HG02571 (cell line): ENCODE results near the gene RAB40B.
"Not testable (repeated sequence)": the region's sequence is repeated elsewhere in the genome, so short reads cannot be mapped to it uniquely, and the experiment has no call there.

Experiments used
- ATAC-seq: cut with Tn5 transposase; IDR thresholded peaks from one replicate; pipeline ENCODE4 v1.9.1; 2021; ENCODE audit warnings: mild to moderate bottlenecking, moderate library complexity; ENCODE audit not compliant: unreplicated experiment

Gene RAB40B

DNA sequence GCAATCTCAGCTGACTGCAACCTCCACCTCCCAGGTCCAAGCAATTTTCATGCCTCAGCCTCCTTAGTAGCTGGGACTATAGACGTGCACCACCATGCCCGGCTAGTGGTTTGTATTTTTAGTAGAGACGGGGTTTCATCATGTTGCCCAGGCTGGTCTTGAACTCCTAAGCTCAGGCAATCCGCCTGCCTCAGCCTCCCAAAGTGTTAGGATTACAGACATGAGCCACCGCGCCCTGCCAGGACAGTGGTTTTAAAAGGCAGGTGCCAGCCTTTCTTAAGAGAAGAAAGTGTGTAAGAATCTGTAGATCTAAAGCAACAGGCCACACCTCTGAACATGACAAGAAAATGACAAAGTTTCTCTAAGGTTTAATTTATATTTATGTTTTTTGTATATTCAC is 43.9 kb downstream of the RAB40B start:
- ATAC-seq = not testable (repeated sequence)

DNA sequence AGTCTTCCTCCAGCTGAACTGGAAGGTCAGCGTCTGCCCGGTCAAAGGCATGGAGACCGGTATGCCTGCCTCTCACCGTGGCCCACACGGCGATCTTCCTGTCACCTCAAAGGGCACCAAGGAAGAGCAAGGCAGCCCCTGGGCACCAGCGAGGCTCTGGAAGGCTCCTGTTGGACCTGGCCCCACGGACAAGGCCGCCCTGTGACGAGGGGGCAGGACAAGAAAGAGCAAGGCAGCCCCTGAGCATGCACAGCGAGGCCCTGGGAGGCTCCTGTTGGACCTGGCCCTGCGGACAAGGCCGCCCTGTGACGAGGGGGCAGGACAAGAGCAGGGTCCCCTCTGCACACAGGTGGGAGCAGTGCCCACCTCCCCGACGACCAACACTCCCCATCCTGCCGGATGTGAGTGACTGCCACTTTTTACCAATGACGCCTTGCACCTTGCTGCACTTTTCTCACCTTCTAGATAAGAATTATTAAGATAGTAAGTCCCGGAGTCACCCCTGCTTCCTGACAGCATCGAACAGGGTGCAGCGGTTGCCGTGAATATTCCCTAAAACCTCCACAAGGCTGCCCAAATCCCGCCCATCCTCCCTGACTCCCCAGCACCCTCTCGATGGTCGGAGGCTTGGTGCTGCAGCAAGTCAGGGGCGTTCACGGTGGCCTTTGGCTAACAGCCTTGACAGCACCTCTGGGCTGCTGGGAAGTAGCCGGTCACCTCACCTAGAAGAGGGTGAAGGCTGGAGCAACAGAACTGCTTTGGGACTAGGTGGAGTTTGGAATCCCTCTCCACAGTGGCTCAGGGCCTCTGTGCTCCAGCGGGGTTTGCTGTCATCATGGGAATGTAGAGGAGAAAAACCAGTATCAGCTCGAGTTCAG is 44.6 kb downstream of the RAB40B start:
- ATAC-seq = no peak

DNA sequence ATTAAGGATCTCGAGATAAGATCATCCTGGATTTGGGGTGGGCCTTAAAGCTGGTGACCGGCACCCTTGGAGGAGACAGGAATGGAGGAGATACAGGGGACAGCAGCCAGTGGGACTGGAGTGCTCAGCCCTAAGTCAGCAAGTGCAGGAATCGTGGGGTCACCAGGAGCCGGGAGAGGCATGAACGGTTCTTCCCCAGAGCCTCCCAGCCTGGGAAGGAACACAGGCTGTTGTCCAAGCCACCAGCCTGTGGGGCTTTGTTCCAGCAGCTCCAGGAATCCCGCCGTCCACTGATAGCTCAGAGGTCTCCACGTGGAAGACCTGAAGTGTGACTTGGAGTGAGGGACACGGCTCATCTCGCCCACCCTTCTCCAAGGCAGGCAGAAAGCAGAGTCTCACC is 47.8 kb downstream of the RAB40B start:
- ATAC-seq = no peak

DNA sequence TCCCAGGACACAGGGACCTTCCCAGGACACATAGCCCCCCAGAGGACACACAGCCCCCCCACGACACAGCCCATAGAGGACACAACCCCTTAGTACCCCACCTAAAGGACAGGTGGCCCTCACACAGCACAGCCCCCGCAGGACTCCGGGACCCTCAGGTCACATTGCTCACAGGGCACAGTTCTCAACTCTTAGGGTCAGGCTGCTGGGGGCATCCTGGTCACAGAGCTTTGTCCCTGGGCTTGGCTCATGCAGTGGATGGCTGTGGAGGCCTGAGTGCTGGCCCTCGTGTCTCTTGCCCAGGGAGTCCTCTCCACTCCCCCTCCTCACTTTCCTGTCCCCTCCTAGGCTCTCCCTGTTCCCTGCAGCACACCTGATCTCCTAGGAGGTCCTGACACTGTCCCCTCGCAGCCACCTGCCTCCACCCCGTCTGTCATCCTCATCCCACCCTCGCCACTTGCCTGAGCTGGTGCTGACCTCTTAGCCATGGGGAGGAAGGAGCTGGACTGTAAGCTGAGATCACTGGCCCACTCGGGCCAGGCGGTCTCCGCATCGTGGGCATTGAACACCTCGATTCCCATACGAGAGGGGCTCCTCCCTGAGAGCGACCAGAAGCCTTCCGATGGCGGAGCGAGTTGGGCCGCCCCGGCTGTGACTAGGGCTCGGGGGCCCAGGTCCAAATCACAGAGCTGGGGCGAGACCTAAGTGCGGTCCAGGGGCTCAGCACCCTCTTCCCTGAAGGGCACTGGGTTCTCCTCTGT is 48.8 kb downstream of the RAB40B start:
- no peak for ATAC-seq

DNA sequence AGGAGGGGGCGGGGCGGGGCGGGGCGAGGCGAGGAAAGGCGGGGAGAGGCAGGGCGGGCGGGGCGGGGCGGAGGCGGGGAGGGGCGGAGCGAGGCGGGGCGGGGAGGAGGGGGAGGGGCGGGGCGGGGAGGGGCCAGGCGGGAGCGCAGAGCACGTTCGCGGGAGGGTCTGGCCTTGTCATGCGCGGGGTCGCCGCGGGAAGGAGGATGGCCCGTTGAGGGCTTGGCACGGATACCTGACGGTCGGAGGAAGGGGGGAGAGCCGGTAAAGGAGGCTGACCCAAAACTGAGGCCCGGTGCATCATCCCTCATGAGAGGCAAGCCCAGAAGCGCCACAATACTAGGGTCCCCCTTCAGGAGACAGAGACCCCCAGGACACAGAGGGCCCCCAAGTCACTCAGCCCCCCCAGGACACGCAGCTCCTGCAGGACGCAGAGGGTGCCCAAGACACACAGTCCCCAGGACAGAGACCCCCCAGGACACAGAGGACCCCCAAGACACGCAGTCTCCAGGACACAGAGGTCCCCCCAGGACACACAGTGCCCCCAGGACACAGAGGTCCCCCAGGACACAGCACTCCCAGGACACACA is 49.7 kb downstream of the RAB40B start:
- ATAC-seq = no peak

DNA sequence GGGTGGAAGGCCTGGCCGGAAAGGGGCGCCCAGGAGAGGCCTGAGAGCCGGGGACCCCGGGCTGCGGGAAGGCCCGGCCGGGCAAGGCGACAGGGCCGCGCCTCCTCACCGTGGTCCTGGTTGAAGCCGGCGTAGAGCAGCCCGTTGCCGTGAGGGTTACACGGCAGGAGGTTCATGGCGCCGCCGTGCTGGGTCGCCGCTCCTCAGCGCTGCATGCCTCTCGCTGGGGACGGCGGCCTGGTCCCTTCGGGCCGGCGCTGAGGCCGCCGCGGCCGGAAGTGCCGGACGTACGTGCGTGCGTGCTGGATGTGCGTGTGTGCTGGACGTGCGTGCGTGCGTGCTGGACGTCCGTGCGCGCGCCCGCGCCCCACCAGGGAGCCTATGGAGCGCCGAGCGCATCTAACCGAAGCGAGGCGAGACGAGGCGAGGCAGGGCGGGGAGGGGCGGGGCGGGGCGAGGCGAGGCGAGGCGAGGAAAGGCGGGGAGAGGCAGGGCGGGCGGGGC is 50.3 kb downstream of the RAB40B start, which contains the start of gene WDR45B:
TSS of gene WDR45B (minus strand) at position 280 of the 504 bp plus-strand sequence. CDS start at position 176, 104 bp downstream.
- ATAC-seq = peak; percentile 86

DNA sequence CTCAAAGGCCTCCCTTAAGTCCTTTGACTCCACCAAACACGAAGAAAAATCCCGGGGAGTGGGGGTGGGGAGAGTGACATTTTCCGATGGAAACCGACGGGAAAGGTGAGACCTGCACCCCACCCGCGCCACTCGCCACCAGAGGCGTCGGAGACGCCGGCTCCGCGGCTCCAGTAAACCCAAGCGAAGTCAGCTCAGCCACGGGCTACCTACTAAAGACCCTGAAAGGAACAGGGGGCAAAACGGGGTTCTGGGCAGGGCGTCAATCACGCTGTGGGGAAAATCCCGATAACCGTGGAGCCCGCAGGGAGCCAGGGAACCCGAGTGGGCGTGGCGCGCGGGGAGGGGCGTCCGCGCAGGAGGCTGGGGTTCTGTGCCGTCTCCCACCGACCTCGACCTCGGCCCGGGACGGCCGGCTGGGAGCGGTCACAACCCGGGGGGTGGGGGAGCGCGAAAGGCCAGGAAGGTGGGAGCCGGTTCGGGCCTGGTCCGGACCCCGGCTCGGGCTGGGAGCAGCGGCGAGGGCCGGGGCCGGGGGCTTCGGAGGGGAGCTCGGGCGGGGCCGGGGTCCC is 50.8 kb downstream of the RAB40B start:
- ATAC-seq = peak; percentile 9

DNA sequence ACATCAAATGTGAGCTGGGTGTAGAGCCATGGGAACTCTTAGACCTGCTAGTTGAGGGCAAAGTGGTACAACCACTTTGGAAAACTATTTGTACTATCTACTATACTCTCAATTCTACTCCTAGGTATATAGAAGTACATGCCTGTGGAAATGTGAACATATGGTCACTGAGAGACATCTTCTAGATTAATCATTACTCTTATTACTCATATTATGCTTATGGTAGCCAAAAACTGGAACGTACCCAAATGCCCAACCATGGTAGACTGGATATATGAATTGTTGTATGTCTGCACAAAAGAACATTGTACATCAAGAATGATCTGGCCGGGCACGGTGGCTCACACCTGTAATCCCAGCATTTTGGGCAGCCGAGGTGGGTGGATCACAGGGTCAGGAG is 53.0 kb downstream of the RAB40B start:
- ATAC-seq = no peak

DNA sequence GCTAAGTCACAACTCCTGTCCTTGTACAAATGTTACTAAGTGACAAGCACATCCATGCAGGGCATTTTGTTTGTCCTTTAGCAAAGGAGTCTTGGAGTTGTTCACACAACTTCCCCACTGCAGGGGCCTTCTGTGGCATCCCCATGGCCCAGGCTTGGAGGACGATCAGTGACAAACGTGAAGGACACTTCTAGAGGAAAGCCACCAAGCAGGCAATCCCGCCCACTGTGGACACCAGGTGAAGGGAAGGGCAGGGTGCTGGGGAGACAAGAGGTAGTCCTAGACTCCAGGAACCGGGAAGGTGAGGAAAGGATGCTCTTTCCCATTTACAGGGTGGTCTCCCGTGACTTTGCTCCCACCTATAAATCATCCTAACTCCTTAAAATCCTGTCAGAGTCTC is 54.4 kb downstream of the RAB40B start:
- ATAC-seq = no peak

DNA sequence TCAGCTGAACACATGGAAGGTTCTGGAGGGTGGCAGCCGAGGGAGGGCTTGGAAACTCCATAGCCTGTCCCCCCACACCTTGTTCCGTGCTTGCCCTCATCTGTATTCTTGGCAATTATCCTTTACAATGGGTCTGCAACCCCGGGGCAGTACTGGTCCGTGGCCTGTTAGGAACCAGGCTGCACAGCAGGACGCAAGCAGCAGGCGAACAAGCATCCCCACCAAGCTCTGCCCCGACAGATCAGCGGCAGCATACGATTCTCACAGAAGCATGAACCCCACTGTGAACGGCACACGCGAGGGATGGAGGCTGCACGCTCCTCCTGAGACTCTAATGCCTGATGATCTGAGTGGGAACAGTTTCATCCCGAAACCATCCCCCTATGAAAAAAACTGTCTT is 56.5 kb downstream of the RAB40B start:
- ATAC-seq = no peak

DNA sequence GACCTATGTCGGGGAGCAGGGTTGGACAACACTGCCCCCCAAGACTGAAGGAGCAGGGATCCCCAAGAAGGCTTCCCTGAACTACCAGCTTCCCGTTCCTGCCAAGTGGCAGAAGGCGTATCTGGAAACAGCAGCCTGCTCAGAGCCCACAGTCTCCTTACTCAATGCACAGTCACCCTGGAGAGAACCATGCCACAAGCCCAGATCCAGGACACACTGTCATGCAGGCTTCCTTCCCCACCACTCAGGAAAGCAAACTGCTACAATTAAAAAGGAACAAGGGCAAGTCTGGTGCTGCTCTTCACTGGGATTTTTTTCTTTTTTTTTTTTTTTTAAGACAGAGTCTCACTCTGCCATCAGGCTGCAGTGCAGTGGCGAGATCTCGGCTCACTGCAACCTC is 58.5 kb downstream of the RAB40B start:
- ATAC-seq = no peak

DNA sequence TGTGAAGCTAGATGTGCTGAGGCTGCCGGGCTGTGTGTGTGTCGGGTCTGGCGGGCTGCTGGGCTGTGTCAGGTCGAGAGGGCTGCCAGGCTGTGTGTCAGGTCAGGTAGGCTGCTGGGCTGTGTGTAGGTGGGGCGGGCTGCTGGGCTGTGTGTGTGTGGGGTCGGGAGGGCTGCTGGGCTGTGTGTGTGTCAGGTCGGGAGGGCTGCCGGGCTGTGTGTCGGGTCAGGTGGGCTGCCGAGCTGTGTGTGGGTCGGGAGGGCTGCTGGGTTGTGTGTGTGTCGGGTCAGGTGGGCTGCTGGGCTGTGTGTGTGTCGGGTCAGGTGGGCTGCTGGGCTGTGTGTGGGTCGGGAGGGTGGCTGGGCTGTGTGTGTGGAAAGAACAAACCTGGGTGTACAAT is 58.9 kb downstream of the RAB40B start:
- ATAC-seq = no peak

DNA sequence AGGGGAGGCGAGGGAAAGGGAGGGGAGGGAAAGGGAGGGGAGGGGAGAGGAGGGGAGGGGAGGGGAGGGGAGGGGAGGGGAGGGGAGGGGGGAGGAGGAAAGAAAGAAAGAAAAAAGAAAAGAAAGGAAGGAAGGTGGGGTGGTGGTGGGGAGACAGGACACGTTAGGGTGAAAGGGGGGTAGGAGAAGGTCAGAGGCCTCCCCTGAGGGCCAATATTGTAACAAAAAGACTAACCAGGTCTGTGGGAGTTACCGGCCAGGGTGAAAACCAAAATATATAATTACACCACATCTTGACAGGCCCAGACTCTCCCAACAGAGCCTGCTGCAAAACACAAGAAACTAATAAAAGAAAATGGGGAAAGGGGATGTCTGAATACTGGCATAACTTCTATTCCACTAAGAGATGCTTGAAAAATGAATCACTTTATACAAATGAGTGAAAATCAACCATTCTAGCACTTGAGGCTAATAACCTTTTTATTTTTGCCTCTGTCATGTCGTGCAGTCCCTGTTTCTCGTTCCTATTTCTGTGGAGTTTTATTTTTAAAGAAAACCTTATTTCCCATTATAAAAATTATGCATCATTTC is 60.2 kb downstream of the RAB40B start:
- no peak for ATAC-seq

DNA sequence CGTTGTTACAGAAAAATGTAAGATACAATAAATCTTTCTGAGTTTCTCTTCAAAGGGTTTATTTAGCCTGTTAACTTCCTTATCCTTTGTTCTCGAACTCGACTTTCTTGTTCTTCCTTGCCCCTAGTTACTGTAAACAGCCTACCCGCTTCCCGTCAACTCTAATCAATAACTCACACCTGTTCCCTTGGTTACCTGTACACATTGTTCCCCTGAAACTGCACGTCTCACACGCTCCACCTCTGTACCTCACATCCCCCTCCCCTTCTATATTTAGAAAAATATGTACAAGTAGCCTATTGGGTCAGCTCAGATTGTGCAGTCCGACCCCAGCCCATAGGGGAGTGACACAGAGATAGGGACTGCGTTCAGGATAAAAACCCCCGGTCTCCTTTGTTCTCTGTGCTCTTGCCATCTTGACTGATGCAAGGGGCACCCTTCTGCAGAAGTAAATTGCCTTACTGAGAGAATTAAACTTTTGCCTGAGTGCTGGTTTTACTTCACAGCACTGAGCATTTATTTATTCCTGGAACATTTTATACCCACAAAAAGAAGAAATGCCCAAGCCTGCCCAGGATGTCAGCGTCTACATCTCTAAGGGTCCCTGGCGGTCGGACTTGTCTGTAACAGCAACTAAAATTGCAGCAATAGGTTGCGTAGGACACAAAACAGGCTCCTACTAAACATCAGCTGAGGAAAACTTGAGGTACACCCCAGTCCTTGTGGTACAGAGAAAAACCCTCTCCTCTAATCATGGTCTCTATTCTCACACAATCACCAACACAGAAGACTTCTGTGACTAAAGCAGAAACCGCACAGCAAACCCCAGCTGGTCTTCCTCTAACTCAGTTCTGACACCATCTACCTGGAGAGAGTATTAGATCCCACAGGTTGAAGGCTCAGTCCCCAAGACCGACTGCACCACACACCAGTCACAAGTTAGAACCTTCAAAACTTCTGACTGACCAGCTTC is 61.6 kb downstream of the RAB40B start:
- ATAC-seq = no peak

DNA sequence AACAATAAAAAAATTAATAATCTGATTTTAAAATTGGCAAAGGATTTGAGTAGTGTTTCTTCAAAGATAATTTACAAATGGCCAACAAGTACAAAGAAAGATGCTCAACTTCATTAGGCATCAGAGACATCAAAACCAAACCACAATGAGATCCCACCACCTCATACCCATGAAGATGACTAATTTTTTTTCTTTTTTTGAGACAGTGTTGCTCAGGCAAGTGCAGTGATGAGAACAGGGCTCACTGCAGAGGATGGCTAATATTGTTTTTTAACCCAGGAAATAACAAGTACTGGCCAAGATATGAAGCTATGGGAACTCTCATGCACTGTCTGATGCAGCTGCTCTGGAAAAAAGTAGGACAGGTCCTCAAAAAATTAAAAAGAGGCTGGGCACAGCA is 65.2 kb downstream of the RAB40B start:
- no peak for ATAC-seq

DNA sequence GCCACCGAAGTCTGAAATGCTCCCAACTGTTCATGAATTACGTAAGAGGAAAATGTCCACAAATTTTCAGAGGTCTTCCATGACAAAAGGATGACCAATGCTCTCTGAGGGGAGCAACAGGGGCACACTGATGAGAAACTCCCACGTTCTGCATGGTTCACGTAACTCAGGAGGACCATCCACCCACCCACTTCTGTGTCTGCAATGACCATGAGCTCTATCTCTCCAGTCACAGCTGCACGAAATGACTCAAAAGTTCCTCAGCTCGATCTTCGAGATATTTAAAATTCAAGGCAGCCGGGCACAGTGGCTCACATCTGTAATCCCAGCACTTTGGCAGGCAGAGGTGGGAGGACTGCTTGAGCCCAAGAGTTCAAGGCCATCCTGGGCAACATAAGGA is 66.0 kb downstream of the RAB40B start:
- ATAC-seq = no peak

DNA sequence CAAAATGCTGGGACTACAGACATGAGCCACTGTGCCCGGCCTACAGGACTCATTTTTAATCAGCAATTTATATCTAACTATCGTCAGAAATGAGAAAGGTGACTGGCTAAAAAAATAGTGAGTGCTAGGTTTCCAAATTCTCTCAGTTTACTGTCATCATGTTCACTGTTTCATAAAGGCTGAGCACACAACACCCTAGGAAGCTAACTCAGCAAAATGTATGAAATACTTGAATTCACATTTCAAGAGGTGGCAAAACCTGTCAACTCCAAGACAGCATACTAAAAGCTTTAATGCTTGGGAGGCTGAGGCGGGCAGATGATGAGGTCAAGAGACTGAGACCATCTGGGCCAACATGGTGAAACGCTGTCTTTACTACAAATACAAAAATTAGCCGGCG is 67.0 kb downstream of the RAB40B start:
- no peak for ATAC-seq

DNA sequence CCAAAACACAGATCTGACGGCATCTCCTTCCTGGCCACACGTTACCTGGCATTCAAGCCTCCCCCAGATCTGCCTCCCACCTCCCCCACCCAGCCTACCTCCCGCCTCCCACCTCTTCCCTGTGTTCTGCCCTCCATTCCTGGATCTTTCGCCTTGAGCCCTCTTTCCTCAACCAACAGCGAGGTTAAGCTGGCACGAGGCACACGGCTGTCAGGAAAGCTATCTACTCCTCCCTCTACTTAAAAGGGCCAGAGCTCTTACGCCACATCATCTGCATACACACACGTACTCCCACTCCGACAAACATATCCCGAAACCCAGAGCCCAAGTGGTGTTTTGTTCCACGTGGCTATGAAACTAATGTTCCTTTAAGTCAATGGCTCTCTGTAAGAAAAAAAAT is 68.3 kb downstream of the RAB40B start:
- no peak for ATAC-seq

DNA sequence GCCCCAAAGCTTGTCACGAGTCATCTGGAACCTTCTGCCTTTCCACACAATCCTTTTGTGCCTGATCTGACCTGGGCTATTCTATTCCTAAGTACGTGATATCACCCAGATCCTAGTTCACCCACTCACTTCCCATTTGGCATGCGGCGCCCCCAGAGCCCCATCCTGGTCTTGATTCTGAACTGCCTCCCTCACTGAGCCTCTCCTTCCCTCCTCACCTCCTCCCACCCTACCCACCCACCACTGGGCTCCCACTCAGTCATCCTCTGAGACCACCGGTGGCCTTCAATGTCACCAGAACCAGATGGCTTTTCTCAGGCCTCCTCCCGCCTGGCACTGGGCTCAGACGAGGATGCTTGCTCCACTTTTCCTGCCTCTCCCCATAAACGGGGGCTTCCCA is 68.8 kb downstream of the RAB40B start:
- no peak for ATAC-seq

DNA sequence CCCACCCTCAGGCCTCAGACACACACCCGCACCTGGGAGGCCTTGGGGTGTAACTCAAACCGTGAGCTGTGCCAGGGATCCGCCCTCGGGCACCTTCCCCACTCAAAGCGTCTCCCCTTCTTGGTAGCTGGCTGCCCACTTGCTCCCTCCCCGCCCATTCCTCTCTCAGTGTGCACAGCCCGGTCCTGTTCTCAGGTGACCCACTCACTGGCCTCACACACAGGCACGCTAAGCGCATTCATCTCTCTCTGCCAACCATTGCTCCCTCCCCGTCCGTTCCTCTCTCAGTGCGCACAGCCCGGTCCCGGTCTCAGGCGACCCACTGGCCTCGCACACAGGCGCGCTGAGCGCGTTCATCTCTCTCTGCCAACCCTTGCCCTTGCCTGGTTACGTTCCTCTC is 71.1 kb downstream of the RAB40B start:
- ATAC-seq = no peak
